22Rv1 (cell line): ENCODE results near the gene LURAP1L.
A peak's percentile ranks its signal among the peaks of the same experiment; 100 is the strongest.

ENCODE experiments used
- CTCF ChIP-seq: fragments of 450-650 bp; IDR thresholded peaks from 2 replicates; pipeline ENCODE4 v1.5.1; 2017; ENCODE audit warnings: mild to moderate bottlenecking
- ZFX ChIP-seq: fragments of 450-650 bp; IDR thresholded peaks from 2 replicates; pipeline ENCODE4 v1.6.1; 2017; ENCODE audit warnings: antibody characterized with exemption, borderline replicate concordance

DNA sequence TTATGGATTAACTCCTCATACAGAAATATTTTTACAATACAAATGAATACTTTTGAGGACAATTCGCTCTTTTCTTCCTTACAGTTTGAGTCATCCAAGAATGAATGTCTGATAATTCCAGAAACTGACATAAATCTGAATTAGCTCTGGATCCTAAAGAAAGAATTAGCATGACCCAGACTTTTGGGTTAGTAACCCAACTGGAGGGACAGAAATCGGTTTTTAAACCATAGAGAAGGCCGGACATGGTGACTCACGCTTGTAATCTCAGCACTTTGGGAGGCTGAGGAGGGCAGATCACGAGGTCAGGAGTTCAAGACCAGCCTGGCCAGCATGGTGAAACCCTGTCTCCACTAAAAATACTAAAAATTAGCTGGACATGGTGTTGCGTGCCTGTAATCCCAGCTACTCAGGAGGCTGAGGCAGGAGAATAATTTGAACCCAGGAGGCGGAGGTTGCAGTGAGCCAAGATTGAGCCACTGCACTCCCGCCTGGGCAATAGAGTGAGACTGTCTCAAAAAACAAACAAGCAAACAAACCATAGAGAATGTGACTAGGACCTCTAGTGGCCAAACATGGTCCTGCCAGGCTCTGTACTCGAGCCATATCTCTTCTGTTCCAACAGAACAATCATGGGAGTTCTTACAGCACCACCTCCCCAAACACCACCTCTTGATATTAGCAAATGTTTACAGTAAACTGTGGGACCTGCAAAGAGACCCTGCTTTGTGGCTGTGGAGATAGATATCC is 44.8 kb downstream of the LURAP1L start:
- peak; percentile 68 for TF ChIP-seq CTCF
- TF ChIP-seq ZFX: no peak
